Neural cell (in vitro differentiated cells): Measurements from ENCODE around the gene CCDC27.

ENCODE experiments used
- CTCF ChIP-seq: fragments of 450-650 bp; IDR thresholded peaks from 2 replicates; pipeline ENCODE4 v1.5.1; 2014; ENCODE audit warnings: antibody characterized with exemption, mild to moderate bottlenecking, moderate library complexity; ENCODE audit not compliant: poor library complexity, severe bottlenecking
- EP300 ChIP-seq: fragments of 450-650 bp; conservative IDR thresholded peaks from 2 replicates; pipeline ENCODE4 v1.6.1; 2014; ENCODE audit warnings: antibody characterized with exemption, mild to moderate bottlenecking, moderate library complexity; ENCODE audit not compliant: poor library complexity, severe bottlenecking
- EZH2 ChIP-seq: fragments of 200-600, 300-800 bp; shearing (Covaris generic), sonication (generic); IDR thresholded peaks from 2 replicates; pipeline ENCODE4 v1.6.1; 2014; ENCODE audit warnings: antibody characterized with exemption, low read length, borderline replicate concordance, mild to moderate bottlenecking; ENCODE audit not compliant: insufficient read depth, poor library complexity, severe bottlenecking
- MXI1 ChIP-seq: fragments of 450-650 bp; conservative IDR thresholded peaks from 2 replicates; pipeline ENCODE4 v1.6.1; 2014; ENCODE audit warnings: antibody characterized with exemption, mild to moderate bottlenecking; ENCODE audit not compliant: poor library complexity, severe bottlenecking
- POLR2AphosphoS5 ChIP-seq: IDR thresholded peaks from 2 replicates; pipeline ENCODE4 v1.6.1; 2012
- REST ChIP-seq: IDR thresholded peaks from 2 replicates; pipeline ENCODE4 v1.6.1; 2012; ENCODE audit warnings: borderline replicate concordance
- SMC3 ChIP-seq: fragments of 450-650 bp; conservative IDR thresholded peaks from 2 replicates; pipeline ENCODE4 v1.6.1; 2014; ENCODE audit warnings: antibody characterized with exemption, mild to moderate bottlenecking, moderate library complexity; ENCODE audit not compliant: poor library complexity
- TAF1 ChIP-seq: IDR thresholded peaks from 2 replicates; pipeline ENCODE4 v1.6.1; 2012; ENCODE audit warnings: low read depth

GRCh38 chr1:3733883-3734589, 18.2 kb upstream of the CCDC27 start:
- TF ChIP-seq EZH2 (no peak), CTCF (no peak), EP300 (no peak), MXI1 (no peak), TAF1 (no peak), POLR2AphosphoS5 (no peak), REST (no peak), SMC3 (no peak)
